ENCODE results near the gene UBE2I. TPM values are rescaled to one million over a fixed set of nuclear protein-coding genes. Genes with fewer than 3 reads are reported as not detected.

UBE2I gene
- total RNA-seq, 1 experiment from 2014 or later, result 53.7 TPM

DNA sequence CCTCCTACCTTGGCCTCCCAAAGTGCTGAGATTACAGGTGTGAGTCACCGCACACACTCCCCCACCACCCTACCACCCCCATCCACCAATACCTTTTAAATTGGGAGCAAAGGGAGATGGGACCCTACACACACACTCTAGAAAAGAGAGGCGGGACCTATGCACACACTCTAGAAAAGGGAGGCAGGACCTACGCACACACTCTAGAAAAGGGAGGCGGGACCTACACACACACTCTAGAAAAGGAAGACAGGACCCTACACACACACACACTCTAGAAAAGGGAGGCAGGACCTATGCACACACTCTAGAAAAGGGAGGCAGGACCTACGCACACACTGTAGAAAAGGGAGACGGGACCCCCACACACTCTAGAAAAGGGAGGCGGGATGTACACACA is 34.7 kb upstream of the UBE2I start:
- H3K36me3 ChIP-seq (ENCODE audit: insufficient read depth, low read length), result no peaks in the 10 kb centered on the region
- no peak overlapping the region for H3K27ac ChIP-seq (ENCODE audit: low read length)
- H3K9me2 ChIP-seq (replicated peaks; ENCODE audit: insufficient read depth, low read length), result no peaks in the 10 kb centered on the region
- no peak for DNase-seq
- H2AFZ ChIP-seq (ENCODE audit: low read length), result no peak overlapping the region
- H3K9me3 ChIP-seq (ENCODE audit: low read length), result no peaks in the 10 kb centered on the region
- no peak overlapping the region for H3K9ac ChIP-seq (ENCODE audit: low read length)
- peaks cover 13% of the 10 kb centered on the region for H3K4me1 ChIP-seq (ENCODE audit: low read length)
- no peak overlapping the region for H3K4me3 ChIP-seq (ENCODE audit: low read length)
- peaks cover 4% of the 10 kb centered on the region; the same call in 1 of the 2 replicates for H4K20me1 ChIP-seq (ENCODE audit: insufficient read depth, low read depth, low read length)
- H3K27me3 ChIP-seq (ENCODE audit: low read length), result no peaks in the 10 kb centered on the region
- H3K4me2 ChIP-seq (ENCODE audit: low read depth, low read length, poor library complexity, severe bottlenecking), result no peak overlapping the region
- H3K79me2 ChIP-seq (ENCODE audit: low read length), result no peaks in the 10 kb centered on the region

DNA sequence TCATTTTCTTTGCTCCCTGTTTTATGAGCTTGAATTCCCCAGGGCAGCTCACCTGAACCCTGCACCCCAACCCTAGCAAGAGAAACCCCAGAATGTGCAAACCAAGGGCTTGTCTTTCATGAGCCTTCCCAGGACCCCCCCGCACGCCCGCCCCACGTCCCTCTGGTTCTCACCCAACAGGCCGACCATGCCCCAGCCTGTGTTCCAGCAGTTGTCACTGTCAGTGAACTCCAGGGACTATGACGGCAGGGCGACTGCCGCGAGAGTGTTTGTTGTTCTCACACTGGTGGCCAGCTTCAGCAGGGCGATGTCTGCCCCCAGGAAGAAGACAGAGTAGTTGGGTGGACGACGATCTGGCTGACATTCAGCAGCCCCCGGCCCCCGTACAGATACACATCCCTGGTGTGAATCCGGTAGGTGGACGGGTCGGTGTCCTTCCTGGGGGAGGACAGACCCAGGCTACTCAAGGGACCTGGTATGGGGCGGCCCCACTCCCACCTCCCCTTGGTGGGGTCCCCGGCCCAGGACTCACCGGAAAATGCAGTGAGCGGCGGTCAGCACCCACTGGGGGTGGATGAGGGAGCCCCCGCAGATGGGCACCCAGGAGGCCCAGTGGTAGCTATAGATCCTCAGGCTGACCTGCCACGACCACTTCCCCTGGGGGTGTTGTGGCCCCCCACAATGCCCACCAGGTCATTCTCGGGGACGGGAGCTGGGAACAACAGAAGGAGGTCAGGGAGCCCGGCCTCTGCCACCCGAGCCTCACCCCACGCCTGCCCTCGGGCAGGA is 33.5 kb upstream of the UBE2I start:
- Histone ChIP-seq H3K9me2 (replicated peaks; ENCODE audit: insufficient read depth, low read length) (no peaks in the 10 kb centered on the region), H3K36me3 (ENCODE audit: insufficient read depth, low read length) (no peaks in the 10 kb centered on the region), H3K27ac (ENCODE audit: low read length) (no peak overlapping the region), H3K9me3 (ENCODE audit: low read length) (no peaks in the 10 kb centered on the region), H4K20me1 (ENCODE audit: insufficient read depth, low read depth, low read length) (peaks cover 9% of the 10 kb centered on the region; the same call in 1 of the 2 replicates), H3K27me3 (ENCODE audit: low read length) (no peaks in the 10 kb centered on the region), H3K4me1 (ENCODE audit: low read length) (peaks cover 13% of the 10 kb centered on the region), H3K4me3 (ENCODE audit: low read length) (no peak overlapping the region), H3K79me2 (ENCODE audit: low read length) (no peaks in the 10 kb centered on the region), H2AFZ (ENCODE audit: low read length) (no peak overlapping the region), H3K4me2 (ENCODE audit: low read depth, low read length, poor library complexity, severe bottlenecking) (no peak overlapping the region), H3K9ac (ENCODE audit: low read length) (no peak overlapping the region)
- DNase-seq, result no peak

DNA sequence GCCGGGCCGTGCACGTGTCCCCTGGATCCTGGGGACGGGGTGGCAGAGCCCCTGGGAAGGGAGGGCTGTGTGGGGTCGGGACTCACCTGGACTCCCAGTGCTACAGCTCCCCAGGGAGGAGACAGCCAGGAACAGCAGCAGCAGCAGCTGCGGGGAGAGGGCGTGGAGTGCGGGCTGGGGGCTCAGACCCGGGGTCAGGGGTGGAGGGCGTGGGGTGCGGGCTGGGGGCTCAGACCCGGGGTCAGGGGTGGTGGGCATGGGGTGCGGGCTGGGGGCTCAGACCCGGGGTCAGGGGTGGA is 32.9 kb upstream of the UBE2I start:
- no peaks in the 10 kb centered on the region for H3K36me3 ChIP-seq (ENCODE audit: insufficient read depth, low read length)
- no peak overlapping the region for H3K9ac ChIP-seq (ENCODE audit: low read length)
- DNase-seq, result no peak
- H3K4me3 ChIP-seq (ENCODE audit: low read length), result no peak overlapping the region
- H4K20me1 ChIP-seq (ENCODE audit: insufficient read depth, low read depth, low read length), result peaks cover 9% of the 10 kb centered on the region; the same call in 1 of the 2 replicates
- H3K4me1 ChIP-seq (ENCODE audit: low read length), result peaks cover 8% of the 10 kb centered on the region
- no peak overlapping the region for H3K27ac ChIP-seq (ENCODE audit: low read length)
- H3K9me3 ChIP-seq (ENCODE audit: low read length), result no peaks in the 10 kb centered on the region
- no peaks in the 10 kb centered on the region for H3K79me2 ChIP-seq (ENCODE audit: low read length)
- no peaks in the 10 kb centered on the region for H3K9me2 ChIP-seq (replicated peaks; ENCODE audit: insufficient read depth, low read length)
- no peak overlapping the region for H2AFZ ChIP-seq (ENCODE audit: low read length)
- H3K27me3 ChIP-seq (ENCODE audit: low read length), result no peaks in the 10 kb centered on the region
- H3K4me2 ChIP-seq (ENCODE audit: low read depth, low read length, poor library complexity, severe bottlenecking), result no peak overlapping the region

DNA sequence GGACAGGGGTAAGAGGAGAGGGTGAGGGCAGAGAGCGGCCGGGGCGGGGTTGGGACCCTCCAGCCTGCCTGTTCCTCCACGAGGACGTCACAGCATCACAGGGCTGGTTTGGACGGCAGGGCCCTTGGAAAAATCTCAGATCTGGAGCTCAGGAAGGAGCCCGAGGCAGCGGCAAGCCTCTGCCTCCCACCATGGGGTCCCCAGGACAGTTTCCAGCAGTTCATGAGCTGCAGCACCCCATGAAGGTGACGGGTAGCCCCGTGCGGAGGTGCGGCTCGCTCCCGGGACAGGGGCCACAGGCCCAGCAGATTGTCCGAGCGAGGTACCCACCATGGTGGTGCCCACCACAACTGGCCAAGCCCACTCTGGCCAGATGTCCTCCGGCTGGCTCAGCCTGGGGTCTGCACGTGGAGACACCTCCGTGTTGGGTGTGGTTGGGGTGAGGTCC is 32.3 kb upstream of the UBE2I start:
- H3K4me2 ChIP-seq (ENCODE audit: low read depth, low read length, poor library complexity, severe bottlenecking), result no peak overlapping the region
- H3K9me2 ChIP-seq (replicated peaks; ENCODE audit: insufficient read depth, low read length), result no peaks in the 10 kb centered on the region
- no peaks in the 10 kb centered on the region for H3K27me3 ChIP-seq (ENCODE audit: low read length)
- H3K4me1 ChIP-seq (ENCODE audit: low read length), result peaks cover 2% of the 10 kb centered on the region
- peaks cover 7% of the 10 kb centered on the region; the same call in 1 of the 2 replicates for H4K20me1 ChIP-seq (ENCODE audit: insufficient read depth, low read depth, low read length)
- H2AFZ ChIP-seq (ENCODE audit: low read length), result no peak overlapping the region
- no peaks in the 10 kb centered on the region for H3K79me2 ChIP-seq (ENCODE audit: low read length)
- no peak overlapping the region for H3K27ac ChIP-seq (ENCODE audit: low read length)
- no peak overlapping the region for H3K4me3 ChIP-seq (ENCODE audit: low read length)
- no peaks in the 10 kb centered on the region for H3K36me3 ChIP-seq (ENCODE audit: insufficient read depth, low read length)
- H3K9me3 ChIP-seq (ENCODE audit: low read length), result no peaks in the 10 kb centered on the region
- DNase-seq, result no peak
- H3K9ac ChIP-seq (ENCODE audit: low read length), result no peak overlapping the region

DNA sequence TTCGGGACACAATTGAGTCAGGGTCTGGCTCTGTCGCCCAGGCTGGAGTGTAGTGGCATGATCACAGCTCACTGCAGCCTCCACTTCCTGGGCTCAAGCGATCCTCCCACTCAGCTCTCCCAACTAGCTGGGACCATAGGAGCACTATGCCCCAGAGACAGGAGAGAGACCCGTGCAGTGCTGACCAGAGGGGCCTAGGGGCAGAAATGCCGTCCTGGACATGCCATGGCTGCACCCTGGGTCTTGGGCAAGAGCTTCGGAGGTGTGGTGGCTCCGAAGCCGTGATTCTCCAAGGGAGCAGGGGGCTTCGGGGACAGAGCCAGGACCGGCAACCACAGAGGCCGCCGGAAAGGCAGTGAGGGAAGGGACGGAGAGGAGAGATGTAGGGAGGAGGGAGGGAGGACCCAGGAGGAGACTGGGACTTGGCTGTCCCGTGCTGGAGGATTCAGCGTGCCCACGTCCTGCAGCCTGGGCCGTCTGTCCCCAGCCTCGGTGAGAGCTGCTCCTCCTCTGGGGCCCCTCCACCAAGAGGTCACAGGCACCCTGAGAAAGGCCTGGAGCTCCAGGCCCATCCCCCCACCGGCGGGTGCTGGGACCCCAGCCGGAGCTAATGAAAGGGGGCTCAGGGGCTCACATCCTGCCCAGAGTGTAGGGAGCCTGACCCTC is 31.7 kb upstream of the UBE2I start:
- H4K20me1 ChIP-seq (ENCODE audit: insufficient read depth, low read depth, low read length), result peaks cover 5% of the 10 kb centered on the region; the same call in 1 of the 2 replicates
- H3K27ac ChIP-seq (ENCODE audit: low read length), result no peak overlapping the region
- no peak overlapping the region for H3K4me3 ChIP-seq (ENCODE audit: low read length)
- H3K4me2 ChIP-seq (ENCODE audit: low read depth, low read length, poor library complexity, severe bottlenecking), result no peak overlapping the region
- H3K4me1 ChIP-seq (ENCODE audit: low read length), result peaks cover 2% of the 10 kb centered on the region; the same call in 1 of the 2 replicates
- no peaks in the 10 kb centered on the region for H3K9me2 ChIP-seq (replicated peaks; ENCODE audit: insufficient read depth, low read length)
- no peaks in the 10 kb centered on the region for H3K36me3 ChIP-seq (ENCODE audit: insufficient read depth, low read length)
- H3K27me3 ChIP-seq (ENCODE audit: low read length), result no peaks in the 10 kb centered on the region
- H3K9me3 ChIP-seq (ENCODE audit: low read length), result no peaks in the 10 kb centered on the region
- H2AFZ ChIP-seq (ENCODE audit: low read length), result no peak overlapping the region
- no peak for DNase-seq
- no peak overlapping the region for H3K9ac ChIP-seq (ENCODE audit: low read length)
- H3K79me2 ChIP-seq (ENCODE audit: low read length), result no peaks in the 10 kb centered on the region

DNA sequence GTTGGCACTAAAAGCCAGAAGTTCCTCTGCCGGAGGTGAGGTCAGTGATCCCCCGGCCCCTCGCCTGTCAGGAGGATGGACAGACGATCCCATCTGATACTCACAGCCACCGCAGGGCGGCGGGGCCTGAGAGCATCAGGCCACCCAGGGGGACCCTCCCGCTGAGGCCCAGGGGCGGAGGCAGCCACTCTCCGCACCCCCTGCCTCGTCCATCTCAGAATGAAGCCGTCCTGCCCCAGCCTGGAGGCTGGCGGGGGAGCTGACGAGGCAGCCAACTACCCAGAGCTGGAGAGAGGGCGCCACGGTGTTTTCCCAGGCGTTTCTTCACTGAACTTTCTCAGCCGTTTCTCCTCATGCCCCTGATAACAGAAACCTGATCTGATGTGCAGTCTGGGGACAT is 31.0 kb upstream of the UBE2I start:
- Histone ChIP-seq H2AFZ (ENCODE audit: low read length) (no peak overlapping the region), H3K27ac (ENCODE audit: low read length) (no peak overlapping the region), H3K4me2 (ENCODE audit: low read depth, low read length, poor library complexity, severe bottlenecking) (no peak overlapping the region), H3K9ac (ENCODE audit: low read length) (no peak overlapping the region), H4K20me1 (ENCODE audit: insufficient read depth, low read depth, low read length) (peaks cover 5% of the 10 kb centered on the region; the same call in 1 of the 2 replicates), H3K4me3 (ENCODE audit: low read length) (no peak overlapping the region), H3K9me3 (ENCODE audit: low read length) (no peaks in the 10 kb centered on the region), H3K4me1 (ENCODE audit: low read length) (peaks cover 2% of the 10 kb centered on the region; the same call in 1 of the 2 replicates), H3K27me3 (ENCODE audit: low read length) (no peaks in the 10 kb centered on the region), H3K9me2 (replicated peaks; ENCODE audit: insufficient read depth, low read length) (no peaks in the 10 kb centered on the region), H3K79me2 (ENCODE audit: low read length) (no peaks in the 10 kb centered on the region), H3K36me3 (ENCODE audit: insufficient read depth, low read length) (no peaks in the 10 kb centered on the region)
- DNase-seq, result no peak

DNA sequence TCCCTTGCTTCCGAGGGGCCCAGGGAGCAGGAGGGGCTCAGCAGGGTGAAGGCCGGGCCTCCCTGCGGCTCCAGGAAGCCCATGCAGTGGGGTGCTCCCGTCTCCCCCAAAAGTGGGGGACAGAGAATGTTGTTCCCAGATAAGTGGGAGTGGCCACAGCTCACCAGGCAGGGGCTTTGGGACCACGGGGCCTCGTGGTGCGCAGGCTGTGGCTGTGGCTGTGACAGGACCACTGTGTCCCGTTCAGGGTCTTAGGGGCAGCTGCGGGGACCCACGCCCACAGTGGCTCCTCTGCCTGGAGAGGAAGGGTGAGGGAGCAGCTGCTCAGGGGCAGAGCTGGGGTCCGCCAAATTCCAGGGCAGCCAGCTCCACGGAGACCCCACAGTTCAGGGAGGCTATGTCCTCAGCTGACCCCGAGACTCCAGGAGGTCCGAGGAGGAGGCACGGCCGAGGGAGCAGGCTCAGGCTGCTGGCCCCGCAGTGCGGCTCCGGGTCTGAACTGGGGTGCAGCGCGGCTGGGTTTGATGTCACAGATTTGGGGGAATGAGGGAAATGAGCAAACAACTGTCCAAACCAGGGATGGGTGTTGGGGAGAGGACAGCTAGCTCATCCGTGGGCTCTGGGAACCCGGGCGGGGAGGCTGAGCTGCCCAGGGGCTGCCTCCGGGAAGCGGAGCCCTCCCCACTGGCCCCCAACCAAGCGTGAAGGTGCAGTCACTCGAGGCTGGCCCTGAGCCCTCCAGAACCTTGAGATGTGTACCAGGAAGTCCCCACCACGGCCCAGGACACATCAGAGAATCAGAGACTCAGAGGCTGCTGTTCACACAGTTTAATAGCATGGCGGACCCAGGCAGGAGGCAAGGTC is 30.1 kb upstream of the UBE2I start:
- H3K9me2 ChIP-seq (replicated peaks; ENCODE audit: insufficient read depth, low read length), result no peaks in the 10 kb centered on the region
- H3K79me2 ChIP-seq (ENCODE audit: low read length), result no peaks in the 10 kb centered on the region
- H4K20me1 ChIP-seq (ENCODE audit: insufficient read depth, low read depth, low read length), result peaks cover 5% of the 10 kb centered on the region; the same call in 1 of the 2 replicates
- H3K36me3 ChIP-seq (ENCODE audit: insufficient read depth, low read length), result no peaks in the 10 kb centered on the region
- peaks cover 2% of the 10 kb centered on the region; the same call in 1 of the 2 replicates for H3K4me1 ChIP-seq (ENCODE audit: low read length)
- no peak overlapping the region for H3K27ac ChIP-seq (ENCODE audit: low read length)
- no peaks in the 10 kb centered on the region for H3K27me3 ChIP-seq (ENCODE audit: low read length)
- no peak overlapping the region for H3K4me3 ChIP-seq (ENCODE audit: low read length)
- H3K9ac ChIP-seq (ENCODE audit: low read length), result no peak overlapping the region
- no peak overlapping the region for H2AFZ ChIP-seq (ENCODE audit: low read length)
- DNase-seq, result no peak
- no peaks in the 10 kb centered on the region for H3K9me3 ChIP-seq (ENCODE audit: low read length)
- H3K4me2 ChIP-seq (ENCODE audit: low read depth, low read length, poor library complexity, severe bottlenecking), result no peak overlapping the region
